Measurements from ENCODE around the gene GAREM1. TPM values are rescaled to one million over a fixed set of nuclear protein-coding genes. Genes with fewer than 3 reads are reported as not detected.

Gene GAREM1
- polyA plus RNA-seq, 3 donors from 2014 or later = 0.03 TPM; not detected in 2

GRCh38 chr18:32389191-32389590 is 81.5 kb downstream of the GAREM1 start:
- peaks cover 0 to 4% (median 0%) of the 10 kb centered on the region in 6 donors for H3K9me3 Mint-ChIP-seq
- no peaks in the 10 kb centered on the region for H3K36me3 Mint-ChIP-seq

GRCh38 chr18:32386471-32386870 is 84.2 kb downstream of the GAREM1 start:
- peaks cover 0 to 10% (median 0%) of the 10 kb centered on the region in 6 donors for H3K9me3 Mint-ChIP-seq
- no peak overlapping the region for H3K4me3 Mint-ChIP-seq

More at GRCh38 chr18:32389191-32389590, 81.5 kb downstream of the GAREM1 start:
- DNase-seq = no peak
- Mint-ChIP-seq H3K27me3 (ENCODE audit: low read depth in 3 of 3) (peaks cover 0 to 2% (median 2%) of the 10 kb centered on the region in 3 donors), H3K4me3 (no peak overlapping the region), H3K27ac (no peak overlapping the region), H3K4me1 (peaks cover 2 to 8% of the 10 kb centered on the region in 2 donors)

DNA sequence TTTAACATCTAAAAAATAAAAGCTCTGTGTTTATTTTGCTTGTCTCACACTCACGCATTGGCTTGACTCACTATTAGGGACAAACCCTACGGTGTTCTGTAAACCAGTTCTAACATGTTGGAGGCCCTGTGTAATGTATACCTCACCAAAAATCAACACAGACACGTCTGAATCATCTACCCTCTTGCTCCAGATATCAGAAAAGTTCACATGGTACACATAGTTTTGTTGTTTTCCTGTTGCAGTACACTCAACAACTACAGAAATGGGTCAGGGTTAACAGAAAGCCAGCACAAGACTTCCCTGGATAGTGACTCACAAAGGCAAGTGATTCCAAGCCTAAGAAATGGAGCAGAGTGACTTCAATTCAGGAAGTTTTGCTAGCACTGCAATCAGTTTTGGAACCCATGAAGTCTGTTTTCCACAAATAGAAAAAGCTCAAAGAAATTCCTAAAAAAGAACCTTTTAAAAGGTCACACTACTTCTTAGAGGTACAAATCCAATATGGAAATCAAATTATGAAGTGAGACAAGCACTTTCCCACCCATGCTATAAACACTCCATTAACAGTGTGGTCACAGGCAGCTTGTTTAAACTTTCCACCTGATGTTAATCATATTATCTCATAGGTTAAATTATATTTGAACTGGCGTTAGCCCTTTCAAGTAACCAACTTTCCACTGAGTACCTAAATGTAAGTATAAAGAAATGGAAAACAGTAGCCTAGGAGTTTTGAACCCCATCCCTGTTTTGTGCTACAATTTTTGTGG is 87.4 kb downstream of the GAREM1 start:
- Mint-ChIP-seq H3K4me3 (no peak overlapping the region), H3K4me1 (peaks cover 2 to 8% of the 10 kb centered on the region in 2 donors), H3K27ac (no peak overlapping the region), H3K27me3 (ENCODE audit: low read depth in 3 of 3) (peaks cover 0 to 7% (median 0%) of the 10 kb centered on the region in 3 donors), H3K36me3 (no peaks in the 10 kb centered on the region), H3K9me3 (peaks cover 0 to 7% (median 0%) of the 10 kb centered on the region in 6 donors)
- DNase-seq = no peak

More at GRCh38 chr18:32386471-32386870, 84.2 kb downstream of the GAREM1 start:
- Mint-ChIP-seq H3K27me3 (ENCODE audit: low read depth in 3 of 3) (peaks cover 0 to 3% (median 0%) of the 10 kb centered on the region in 3 donors), H3K4me1 (peaks cover 2 to 8% of the 10 kb centered on the region in 2 donors), H3K36me3 (no peaks in the 10 kb centered on the region), H3K27ac (no peak overlapping the region)
- DNase-seq = no peak

DNA sequence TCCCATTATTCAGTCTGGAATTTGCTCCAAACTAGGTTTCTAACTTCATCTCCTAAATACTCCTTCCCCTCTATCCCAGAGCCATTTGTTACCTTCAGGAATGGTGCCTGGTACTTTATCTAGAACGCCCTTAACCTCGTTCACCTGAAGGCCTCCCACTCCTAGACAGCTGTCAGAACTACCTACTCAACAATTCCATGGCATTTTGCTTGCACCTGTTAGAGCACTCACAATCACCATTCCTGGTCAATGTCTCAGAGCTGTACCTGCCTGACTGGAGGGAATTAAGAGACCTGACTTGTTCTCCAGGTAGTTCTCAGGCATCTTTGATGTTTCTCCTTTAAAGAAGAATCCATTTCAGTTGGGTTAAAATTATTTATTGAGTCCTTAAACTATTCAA is 88.9 kb downstream of the GAREM1 start:
- Mint-ChIP-seq H3K4me3 (no peak overlapping the region), H3K27me3 (ENCODE audit: low read depth in 3 of 3) (peaks cover 0 to 7% (median 0%) of the 10 kb centered on the region in 3 donors), H3K4me1 (peaks cover 2 to 8% of the 10 kb centered on the region in 2 donors), H3K27ac (no peak overlapping the region), H3K36me3 (no peaks in the 10 kb centered on the region), H3K9me3 (peaks cover 0 to 5% (median 0%) of the 10 kb centered on the region in 6 donors)
- no peak for DNase-seq

DNA sequence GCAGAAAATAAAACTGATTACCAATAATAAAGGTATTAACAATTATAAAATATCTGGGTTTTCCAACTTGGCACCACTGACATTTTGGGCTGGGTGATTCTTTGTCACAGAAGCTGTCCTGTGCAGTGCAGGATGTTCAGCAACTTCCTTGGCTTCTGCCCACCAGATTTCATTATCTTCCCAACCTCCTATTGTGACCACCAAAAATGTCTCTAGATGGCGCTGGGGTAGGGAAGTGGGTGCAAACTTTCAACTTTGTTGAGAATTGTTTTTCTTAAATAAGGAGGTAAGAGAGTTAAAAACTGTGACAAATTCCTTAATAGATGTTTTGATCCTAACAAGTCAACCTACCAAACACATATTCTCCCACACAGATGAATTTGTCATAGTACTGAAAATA is 90.1 kb downstream of the GAREM1 start:
- DNase-seq = no peak
- H3K4me1 Mint-ChIP-seq = peaks cover 2 to 8% of the 10 kb centered on the region in 2 donors
- H3K4me3 Mint-ChIP-seq = no peak overlapping the region
- no peaks in the 10 kb centered on the region for H3K36me3 Mint-ChIP-seq
- H3K9me3 Mint-ChIP-seq = peaks cover 0 to 5% (median 0%) of the 10 kb centered on the region in 6 donors
- H3K27me3 Mint-ChIP-seq (ENCODE audit: low read depth in 3 of 3) = peaks cover 0 to 7% (median 0%) of the 10 kb centered on the region in 3 donors
- H3K27ac Mint-ChIP-seq = no peak overlapping the region

- Mint-ChIP-seq H3K36me3 (no peaks in the 10 kb centered on the region), H3K27me3 (ENCODE audit: low read depth in 3 of 3) (peaks cover 0 to 7% (median 0%) of the 10 kb centered on the region in 3 donors), H3K4me3 (no peak overlapping the region), H3K27ac (no peak overlapping the region), H3K4me1 (peaks cover 2 to 5% of the 10 kb centered on the region in 2 donors), H3K9me3 (peaks cover 0 to 5% (median 0%) of the 10 kb centered on the region in 6 donors)
- no peak for DNase-seq
Observed at GRCh38 chr18:32379891-32380290, 90.8 kb downstream of the GAREM1 start.

DNA sequence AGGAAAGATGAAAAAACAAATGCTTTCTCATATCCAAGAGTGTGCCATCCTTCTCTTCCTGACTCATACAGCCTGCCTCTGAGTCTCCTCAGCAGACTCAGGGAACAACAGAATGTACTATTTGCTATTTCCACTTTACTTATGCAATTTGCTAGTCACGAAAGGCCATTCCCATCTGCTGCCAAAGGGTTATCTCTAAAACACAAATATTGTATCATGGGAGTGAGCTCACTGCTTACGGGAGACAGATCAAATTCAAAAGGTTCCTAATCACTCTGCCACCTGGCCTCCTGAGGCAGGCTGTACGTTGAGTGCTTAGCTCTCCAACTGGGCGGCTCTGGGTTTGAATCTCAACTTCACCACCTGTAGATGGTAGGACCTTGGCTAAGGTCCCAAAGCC is 92.0 kb downstream of the GAREM1 start:
- Mint-ChIP-seq H3K36me3 (no peaks in the 10 kb centered on the region), H3K9me3 (peaks cover 0 to 5% (median 0%) of the 10 kb centered on the region in 6 donors), H3K4me1 (no peaks in the 10 kb centered on the region), H3K4me3 (no peak overlapping the region), H3K27me3 (ENCODE audit: low read depth in 3 of 3) (peaks cover 0 to 7% (median 0%) of the 10 kb centered on the region in 3 donors), H3K27ac (no peak overlapping the region)
- DNase-seq = no peak

GRCh38 chr18:32373995-32374394 is 96.7 kb downstream of the GAREM1 start:
- no peaks in the 10 kb centered on the region for H3K4me1 Mint-ChIP-seq
- H3K9me3 Mint-ChIP-seq = no peaks in the 10 kb centered on the region
- H3K27me3 Mint-ChIP-seq (ENCODE audit: low read depth in 3 of 3) = no peaks in the 10 kb centered on the region
- H3K27ac Mint-ChIP-seq = no peak overlapping the region
- DNase-seq = no peak
- no peaks in the 10 kb centered on the region for H3K36me3 Mint-ChIP-seq
- H3K4me3 Mint-ChIP-seq = no peak overlapping the region

DNA sequence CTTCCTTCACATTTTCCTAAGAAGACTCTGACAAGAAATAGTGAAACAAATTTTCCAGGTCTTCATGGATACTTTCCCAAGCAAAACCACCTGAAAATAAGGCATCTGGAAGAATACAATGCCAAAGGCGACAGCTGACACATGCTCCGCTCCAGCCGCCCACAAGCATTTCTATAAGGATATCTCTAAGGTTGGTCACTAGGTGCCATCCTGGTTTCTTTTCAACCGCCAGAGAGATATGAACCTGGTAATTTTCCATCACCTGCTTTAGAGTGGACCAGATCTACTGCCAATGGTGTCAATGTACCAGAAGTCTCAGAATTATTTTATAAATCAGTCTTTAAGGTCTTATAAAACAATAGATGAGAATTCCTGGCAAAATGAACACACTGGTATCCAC is 97.2 kb downstream of the GAREM1 start:
- Mint-ChIP-seq H3K27me3 (ENCODE audit: low read depth in 3 of 3) (no peaks in the 10 kb centered on the region), H3K4me1 (no peaks in the 10 kb centered on the region), H3K27ac (no peak overlapping the region), H3K9me3 (no peaks in the 10 kb centered on the region), H3K36me3 (no peaks in the 10 kb centered on the region), H3K4me3 (no peak overlapping the region)
- no peak for DNase-seq

DNA sequence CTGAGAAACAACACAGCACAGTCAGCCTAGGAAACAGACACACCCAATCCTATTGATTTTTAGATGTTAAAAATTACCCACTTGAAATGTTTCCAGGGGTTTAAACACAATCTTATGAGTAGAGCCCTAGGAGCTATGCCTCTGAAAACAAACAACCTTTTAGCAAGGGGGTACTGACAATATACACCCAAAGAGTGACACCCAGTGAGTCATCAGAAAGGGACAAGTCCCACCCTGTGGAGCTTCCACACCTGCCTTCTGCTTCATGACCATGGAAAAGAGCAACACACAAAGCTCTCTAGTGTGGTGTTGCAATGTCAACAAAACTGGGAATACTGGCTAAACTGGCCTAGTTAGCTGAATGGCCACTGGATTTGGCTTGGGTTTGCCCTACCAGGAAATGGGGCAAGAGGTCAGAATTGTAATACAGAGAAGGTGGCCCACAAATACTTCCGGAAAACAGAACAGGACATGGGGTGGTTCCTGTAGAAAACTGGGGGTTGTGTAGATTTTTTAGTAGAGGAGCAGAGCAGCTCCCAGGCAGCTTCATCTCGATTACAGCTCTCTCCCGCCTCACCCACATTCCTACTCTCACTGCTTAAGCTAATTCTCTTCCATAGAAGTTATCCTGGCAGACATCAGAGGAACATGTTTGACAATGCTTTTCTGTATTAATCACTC is 98.2 kb downstream of the GAREM1 start:
- DNase-seq = no peak
- no peaks in the 10 kb centered on the region for H3K36me3 Mint-ChIP-seq
- no peaks in the 10 kb centered on the region for H3K9me3 Mint-ChIP-seq
- peaks cover 0 to 3% (median 0%) of the 10 kb centered on the region in 3 donors for H3K27me3 Mint-ChIP-seq (ENCODE audit: low read depth in 3 of 3)
- no peak overlapping the region for H3K4me3 Mint-ChIP-seq
- H3K27ac Mint-ChIP-seq = no peak overlapping the region
- no peaks in the 10 kb centered on the region for H3K4me1 Mint-ChIP-seq

GRCh38 chr18:32372047-32372380 is 98.7 kb downstream of the GAREM1 start:
- no peaks in the 10 kb centered on the region for H3K4me1 Mint-ChIP-seq
- no peak for DNase-seq
- no peaks in the 10 kb centered on the region for H3K9me3 Mint-ChIP-seq
- no peak overlapping the region for H3K27ac Mint-ChIP-seq
- H3K4me3 Mint-ChIP-seq = no peak overlapping the region
- no peaks in the 10 kb centered on the region for H3K36me3 Mint-ChIP-seq
- H3K27me3 Mint-ChIP-seq (ENCODE audit: low read depth in 3 of 3) = peaks cover 0 to 3% (median 0%) of the 10 kb centered on the region in 3 donors

DNA sequence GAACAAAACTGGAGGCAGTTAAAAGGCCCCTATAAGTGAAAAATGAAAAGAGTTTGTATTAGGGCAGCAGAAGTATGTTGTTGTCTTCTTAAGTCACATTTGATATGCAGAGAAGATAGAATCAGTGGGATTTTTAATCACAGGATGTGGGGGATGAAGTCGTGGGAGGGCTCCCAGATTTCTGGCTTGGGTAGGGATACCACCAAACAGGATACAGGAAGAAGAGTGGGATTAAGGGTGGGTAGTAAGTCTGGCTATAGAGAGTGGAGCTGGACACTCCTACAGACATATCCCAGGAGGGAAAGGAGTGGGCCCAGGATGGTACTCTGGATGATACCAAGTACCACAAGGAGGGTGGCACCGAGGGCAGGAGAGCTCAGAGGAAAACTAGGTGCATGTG is 99.3 kb downstream of the GAREM1 start:
- Mint-ChIP-seq H3K27ac (no peak overlapping the region), H3K4me1 (no peaks in the 10 kb centered on the region), H3K4me3 (no peak overlapping the region), H3K9me3 (no peaks in the 10 kb centered on the region), H3K36me3 (no peaks in the 10 kb centered on the region), H3K27me3 (ENCODE audit: low read depth in 3 of 3) (peaks cover 0 to 3% (median 0%) of the 10 kb centered on the region in 3 donors)
- no peak for DNase-seq

- Mint-ChIP-seq H3K27me3 (ENCODE audit: low read depth in 3 of 3) (peaks cover 0 to 3% (median 2%) of the 10 kb centered on the region in 3 donors), H3K9me3 (no peaks in the 10 kb centered on the region), H3K4me3 (no peak overlapping the region), H3K4me1 (no peaks in the 10 kb centered on the region), H3K36me3 (no peaks in the 10 kb centered on the region), H3K27ac (no peak overlapping the region)
- DNase-seq = no peak
Observed at GRCh38 chr18:32368991-32369390, 101.7 kb downstream of the GAREM1 start.

GRCh38 chr18:32368170-32368569 is 102.5 kb downstream of the GAREM1 start:
- H3K27me3 Mint-ChIP-seq (ENCODE audit: low read depth in 3 of 3) = peaks cover 0 to 3% (median 2%) of the 10 kb centered on the region in 3 donors
- H3K36me3 Mint-ChIP-seq = no peaks in the 10 kb centered on the region
- no peak overlapping the region for H3K27ac Mint-ChIP-seq
- H3K4me3 Mint-ChIP-seq = no peak overlapping the region
- no peak for DNase-seq
- H3K9me3 Mint-ChIP-seq = no peaks in the 10 kb centered on the region
- H3K4me1 Mint-ChIP-seq = no peaks in the 10 kb centered on the region

Data from immature natural killer cell (primary cell).